ENCODE measurements around the gene IGF2R.

- TF ChIP-seq POLR2A (IDR thresholded peaks at IDR 0.05): no peak
- TF ChIP-seq CTCF (IDR thresholded peaks at IDR 0.05 in 4 of 5, conservative IDR thresholded peaks at IDR 0.05 in 1 of 5): no peak
These were observed 4.8 kb upstream of the IGF2R start for GRCh38 chr6:159964046-159964445.

Measured in gastrocnemius medialis (tissue), 4 donors.